GM23248 (cell line): ENCODE results near the gene CDK14. TPM values are rescaled to one million over a fixed set of nuclear protein-coding genes. Genes with fewer than 3 reads are reported as not detected.

Experiments
- DNase-seq: peaks from one replicate; pipeline ENCODE4 v3.0.0-alpha.2; 2015
- H2AFZ ChIP-seq: fragments of 200-600 bp; sonication (generic); 2 replicates; pipeline ENCODE4 v1.6.1; 2016; ENCODE audit warnings: antibody characterized with exemption
- H3F3A ChIP-seq: fragments of 200-600 bp; sonication (generic); 2 replicates; pipeline ENCODE4 v1.6.1; 2016; ENCODE audit warnings: mild to moderate bottlenecking, antibody characterized with exemption, mixed run types; ENCODE audit not compliant: insufficient read depth
- H3K27ac ChIP-seq: fragments of 200-600 bp; sonication (generic); 2 replicates; pipeline ENCODE4 v1.5.1; 2016; ENCODE audit warnings: mild to moderate bottlenecking
- H3K27me3 ChIP-seq: fragments of 200-600 bp; sonication (generic); replicated peaks from 2 replicates; pipeline ENCODE4 v1.6.1; 2016; ENCODE audit warnings: mild to moderate bottlenecking; ENCODE audit not compliant: insufficient read depth
- H3K36me3 ChIP-seq: fragments of 200-600 bp; sonication (generic); 2 replicates; pipeline ENCODE4 v1.6.1; 2016; ENCODE audit warnings: low read depth, mild to moderate bottlenecking
- H3K4me1 ChIP-seq: fragments of 200-600 bp; sonication (generic); 2 replicates; pipeline ENCODE4 v1.6.1; 2016; ENCODE audit warnings: mild to moderate bottlenecking; ENCODE audit not compliant: insufficient read depth
- H3K4me2 ChIP-seq: fragments of 200-600 bp; sonication (generic); one replicate; pipeline ENCODE4 v1.6.1; 2016; ENCODE audit warnings: mild to moderate bottlenecking; ENCODE audit not compliant: unreplicated experiment
- H3K4me3 ChIP-seq: fragments of 200-600 bp; sonication (generic); 2 replicates; pipeline ENCODE4 v1.5.1; 2016; ENCODE audit warnings: mild to moderate bottlenecking
- H3K79me2 ChIP-seq: fragments of 200-600 bp; sonication (generic); 2 replicates; pipeline ENCODE4 v1.6.1; 2016; ENCODE audit warnings: mild to moderate bottlenecking; ENCODE audit not compliant: insufficient read depth
- H3K9ac ChIP-seq: fragments of 200-600 bp; sonication (generic); 2 replicates; pipeline ENCODE4 v1.6.1; 2016; ENCODE audit warnings: mild to moderate bottlenecking
- H3K9me2 ChIP-seq: fragments of 200-600 bp; sonication (generic); 2 replicates; pipeline ENCODE4 v1.6.1; 2016; ENCODE audit warnings: mixed run types, mild to moderate bottlenecking, moderate library complexity; ENCODE audit not compliant: insufficient read depth
- H3K9me3 ChIP-seq: fragments of 200-600 bp; sonication (generic); one replicate; pipeline ENCODE4 v1.6.1; 2017; ENCODE audit warnings: low read depth
- H4K20me1 ChIP-seq: fragments of 200-600 bp; sonication (generic); 2 replicates; pipeline ENCODE4 v1.6.0; 2016; ENCODE audit not compliant: insufficient read depth
- EZH2 ChIP-seq: fragments of 200-600 bp; sonication (generic); IDR thresholded peaks from 2 replicates; pipeline ENCODE4 v1.6.1; 2018; ENCODE audit warnings: antibody characterized with exemption, mild to moderate bottlenecking; ENCODE audit not compliant: insufficient read depth, poor library complexity, severe bottlenecking
- EZH2phosphoT487 ChIP-seq: fragments of 200-600 bp; sonication (generic); IDR thresholded peaks from 2 replicates; pipeline ENCODE4 v1.6.1; 2018; ENCODE audit warnings: antibody characterized with exemption, moderate library complexity, mild to moderate bottlenecking, low read depth; ENCODE audit not compliant: insufficient read depth
- WGBS, 2 experiments: methylation state at CpG; one replicate each; pipeline ENCODE4 v1.1.6; 2015 to 2017; ENCODE audit warnings: low lambda C conversion rate in 2 of 2, low coverage in 1 of 2; ENCODE audit errors: missing lambda C conversion rate in 2 of 2; 5-methylcytosine and 5-hydroxymethylcytosine counted together
- in situ Hi-C: fragments of 300-500 bp; cut with MboI; formaldehyde crosslinking; loops from 2 replicates; pipeline ENCODE4 v1.15.0; 2020
- polyA plus RNA-seq: library from polyadenylated mRNA; unstranded; fragments of >200 nt; fragmentation: Nextera tagmentation; extraction: Ambion mirVana; gene quantifications from 2 replicates; pipeline ENCODE4 v1.2.1, GENCODE V29; 2016
- total RNA-seq: library from RNA; depleted of rRNA; stranded (reverse); fragments of >200 nt; shearing (Covaris generic); gene quantifications from 2 replicates; pipeline ENCODE4 v1.2.3, GENCODE V29; 2014

The CDK14 gene
- total and polyA plus RNA-seq, 2 experiments from 2014 or later = 19.9 to 21.2 TPM

- peaks cover 3% of the 10 kb centered on the region; the same call in 1 of the 2 replicates for H3F3A ChIP-seq
- in situ Hi-C loops = no loop called here
- no peak overlapping the region for H3K9ac ChIP-seq
- no peaks in the 10 kb centered on the region for H3K9me3 ChIP-seq
- WGBS, 2 experiments = 95 to 99% methylated on average over 3 of the region's 3 CpGs
- H3K4me1 ChIP-seq = no peaks in the 10 kb centered on the region
- no peak overlapping the region for H3K4me3 ChIP-seq
- no peaks in the 10 kb centered on the region for H4K20me1 ChIP-seq
- no peaks in the 10 kb centered on the region for H3K79me2 ChIP-seq
- DNase-seq = no peak
- H3K36me3 ChIP-seq = peaks cover 8% of the 10 kb centered on the region; the same call in 1 of the 2 replicates
- H2AFZ ChIP-seq = no peak overlapping the region
- H3K4me2 ChIP-seq = no peak overlapping the region
- H3K27ac ChIP-seq = no peak overlapping the region
- no peaks in the 10 kb centered on the region for H3K9me2 ChIP-seq
- TF ChIP-seq EZH2phosphoT487 = no peak
- no peak for TF ChIP-seq EZH2
- no peaks in the 10 kb centered on the region for H3K27me3 ChIP-seq
Observed at GRCh38 chr7:90933041-90933440, 336.9 kb downstream of the CDK14 start.

- no peak for TF ChIP-seq EZH2phosphoT487
- TF ChIP-seq EZH2 = no peak
- H3K4me3 ChIP-seq = no peak overlapping the region
- no peak overlapping the region for H2AFZ ChIP-seq
- no peak overlapping the region for H3K4me2 ChIP-seq
- H3K9me2 ChIP-seq = no peaks in the 10 kb centered on the region
- H3F3A ChIP-seq = peaks cover 4% of the 10 kb centered on the region; the same call in 1 of the 2 replicates
- H3K27ac ChIP-seq = no peak overlapping the region
- H3K9ac ChIP-seq = no peak overlapping the region
- 95 to 97% methylated on average over 5 of the region's 5 CpGs for WGBS, 2 experiments
- H3K36me3 ChIP-seq = peaks cover 8% of the 10 kb centered on the region; the same call in 1 of the 2 replicates
- H3K79me2 ChIP-seq = 0 out of 2 replicates have a peak, but pooled peaks cover 4% of the 10 kb centered on the region
- H4K20me1 ChIP-seq = no peaks in the 10 kb centered on the region
- H3K4me1 ChIP-seq = no peaks in the 10 kb centered on the region
- no peaks in the 10 kb centered on the region for H3K9me3 ChIP-seq
- no peak for DNase-seq
- in situ Hi-C loops = no loop called here
- H3K27me3 ChIP-seq = no peaks in the 10 kb centered on the region
Observed at GRCh38 chr7:90933984-90934383, 337.9 kb downstream of the CDK14 start.

- no peak overlapping the region for H3K9ac ChIP-seq
- H3K9me3 ChIP-seq = no peaks in the 10 kb centered on the region
- H4K20me1 ChIP-seq = no peaks in the 10 kb centered on the region
- no peak for TF ChIP-seq EZH2phosphoT487
- no peak for TF ChIP-seq EZH2
- no peaks in the 10 kb centered on the region for H3K9me2 ChIP-seq
- H3K4me1 ChIP-seq = no peaks in the 10 kb centered on the region
- in situ Hi-C loops = no loop called here
- peaks cover 4% of the 10 kb centered on the region; the same call in 1 of the 2 replicates for H3F3A ChIP-seq
- no peak overlapping the region for H3K27ac ChIP-seq
- peak; percentile 53 for DNase-seq
- H3K4me2 ChIP-seq = no peak overlapping the region
- H2AFZ ChIP-seq = no peak overlapping the region
- peaks cover 8% of the 10 kb centered on the region; the same call in 1 of the 2 replicates for H3K36me3 ChIP-seq
- 0 out of 2 replicates have a peak, but pooled peaks cover 9% of the 10 kb centered on the region for H3K79me2 ChIP-seq
- H3K4me3 ChIP-seq = no peak overlapping the region
- H3K27me3 ChIP-seq = no peaks in the 10 kb centered on the region
Observed at GRCh38 chr7:90938371-90938770, 342.2 kb downstream of the CDK14 start.

- Histone ChIP-seq H3K4me2 (no peak overlapping the region), H3K4me1 (peaks cover 6% of the 10 kb centered on the region), H3K36me3 (peaks cover 8% of the 10 kb centered on the region; the same call in 1 of the 2 replicates), H3K27me3 (no peaks in the 10 kb centered on the region), H3K79me2 (0 out of 2 replicates have a peak, but pooled peaks cover 9% of the 10 kb centered on the region), H3K27ac (no peak overlapping the region), H3K4me3 (no peak overlapping the region), H3K9me3 (no peaks in the 10 kb centered on the region), H4K20me1 (no peaks in the 10 kb centered on the region), H3K9me2 (no peaks in the 10 kb centered on the region), H3F3A (peaks cover 11% of the 10 kb centered on the region), H3K9ac (no peak overlapping the region), H2AFZ (no peak overlapping the region)
- in situ Hi-C loops = no loop called here
- WGBS, 2 experiments = 73 to 84% methylated on average over 3 of the region's 3 CpGs
- DNase-seq = no peak
- TF ChIP-seq EZH2 (no peak), EZH2phosphoT487 (no peak)
Observed at GRCh38 chr7:90939666-90940065, 343.5 kb downstream of the CDK14 start.

GRCh38 chr7:90944021-90944420, 347.9 kb downstream of the CDK14 start:
- no peak overlapping the region for H2AFZ ChIP-seq
- H3K4me3 ChIP-seq = no peak overlapping the region
- no peaks in the 10 kb centered on the region for H3K36me3 ChIP-seq
- TF ChIP-seq EZH2phosphoT487 (no peak), EZH2 (no peak)
- 0 out of 2 replicates have a peak, but pooled peaks cover 4% of the 10 kb centered on the region for H3K79me2 ChIP-seq
- no peaks in the 10 kb centered on the region for H3K9me2 ChIP-seq
- H3K9me3 ChIP-seq = no peaks in the 10 kb centered on the region
- WGBS, 2 experiments = 55 to 62% methylated on average over 3 of the region's 3 CpGs
- no peak overlapping the region for H3K4me2 ChIP-seq
- no peaks in the 10 kb centered on the region for H4K20me1 ChIP-seq
- H3K4me1 ChIP-seq = peaks cover 24% of the 10 kb centered on the region
- no peaks in the 10 kb centered on the region for H3K27me3 ChIP-seq
- peak; percentile 24 for DNase-seq
- H3K27ac ChIP-seq = no peak overlapping the region
- H3F3A ChIP-seq = peaks cover 28% of the 10 kb centered on the region
- H3K9ac ChIP-seq = no peak overlapping the region
- in situ Hi-C loops = no loop called here
